MM.1S (cell line): ENCODE measurements around the gene TUBGCP3.

Experiments
- DNase-seq: peaks from one replicate; pipeline ENCODE4 v3.0.0-alpha.2; 2015
- H2AFZ ChIP-seq: fragments of 300-600 bp; sonication (generic); 2 replicates; pipeline ENCODE4 v1.6.0; 2016; ENCODE audit warnings: antibody characterized with exemption, low read length
- H3F3A ChIP-seq: fragments of 300-600 bp; sonication (generic); 2 replicates; pipeline ENCODE4 v1.6.1; 2016; ENCODE audit warnings: mild to moderate bottlenecking, antibody characterized with exemption, low read length, moderate library complexity, mixed read lengths; ENCODE audit not compliant: insufficient read depth
- H3K27ac ChIP-seq: fragments of 300-600 bp; sonication (generic); 2 replicates; pipeline ENCODE4 v1.5.1; 2016; ENCODE audit warnings: mild to moderate bottlenecking, low read length
- H3K27me3 ChIP-seq: fragments of 300-600 bp; sonication (generic); replicated peaks from 2 replicates; pipeline ENCODE4 v1.6.0; 2016; ENCODE audit warnings: low read length; ENCODE audit not compliant: insufficient read depth
- H3K36me3 ChIP-seq: fragments of 300-600 bp; sonication (generic); replicated peaks from 2 replicates; pipeline ENCODE4 v1.6.1; 2016; ENCODE audit warnings: mild to moderate bottlenecking, low read length, mixed read lengths; ENCODE audit not compliant: insufficient read depth
- H3K4me1 ChIP-seq: fragments of 300-600 bp; sonication (generic); 2 replicates; pipeline ENCODE4 v1.6.1; 2016; ENCODE audit warnings: low read length, mixed read lengths
- H3K4me2 ChIP-seq: fragments of 300-600 bp; sonication (generic); 2 replicates; pipeline ENCODE4 v1.6.0; 2016; ENCODE audit warnings: low read depth, low read length
- H3K4me3 ChIP-seq: fragments of 300-600 bp; sonication (generic); 2 replicates; pipeline ENCODE4 v1.5.1; 2016; ENCODE audit warnings: low read length, mixed read lengths
- H3K79me2 ChIP-seq: fragments of 300-600 bp; sonication (generic); 2 replicates; pipeline ENCODE4 v1.6.1; 2016; ENCODE audit warnings: mixed run types, low read length, mixed read lengths
- H3K9ac ChIP-seq: fragments of 300-600 bp; sonication (generic); 2 replicates; pipeline ENCODE4 v1.6.1; 2016; ENCODE audit warnings: low read length, mixed read lengths
- H3K9me2 ChIP-seq: fragments of 300-600 bp; sonication (generic); replicated peaks from 2 replicates; pipeline ENCODE4 v1.6.1; 2016; ENCODE audit warnings: mild to moderate bottlenecking, low read length, mixed read lengths; ENCODE audit not compliant: insufficient read depth
- H3K9me3 ChIP-seq: fragments of 300-600 bp; sonication (generic); replicated peaks from 2 replicates; pipeline ENCODE4 v1.6.1; 2016; ENCODE audit warnings: mild to moderate bottlenecking, low read length, mixed read lengths; ENCODE audit not compliant: insufficient read depth
- H4K20me1 ChIP-seq: fragments of 300-600 bp; sonication (generic); 2 replicates; pipeline ENCODE4 v1.6.1; 2016; ENCODE audit warnings: mild to moderate bottlenecking, low read length, moderate library complexity, mixed read lengths; ENCODE audit not compliant: insufficient read depth
- CTCF ChIP-seq: fragments of 300-600 bp; sonication (generic); IDR thresholded peaks from 2 replicates; pipeline ENCODE4 v1.5.1; 2016; ENCODE audit warnings: antibody characterized with exemption, low read length, mixed read lengths
- EZH2 ChIP-seq: fragments of 300-600 bp; sonication (generic); optimal IDR thresholded peaks from 2 replicates; pipeline ENCODE3; 2017; ENCODE audit warnings: low read depth, mild to moderate bottlenecking, antibody characterized with exemption, low read length, mixed read lengths
- EZH2phosphoT487 ChIP-seq: fragments of 300-600 bp; sonication (generic); IDR thresholded peaks from 2 replicates; pipeline ENCODE4 v1.6.1; 2018; ENCODE audit warnings: antibody characterized with exemption, low read length

The TUBGCP3 gene

GRCh38 chr13:112473818-112474217 is 114.1 kb downstream of the TUBGCP3 start:
- Histone ChIP-seq H3K9me2 (no peaks in the 10 kb centered on the region), H3K27me3 (no peaks in the 10 kb centered on the region), H3K27ac (no peak overlapping the region), H2AFZ (no peak overlapping the region), H3F3A (no peaks in the 10 kb centered on the region), H3K9ac (no peak overlapping the region), H3K4me3 (no peak overlapping the region), H3K4me2 (no peak overlapping the region), H3K79me2 (no peaks in the 10 kb centered on the region), H3K4me1 (no peaks in the 10 kb centered on the region), H4K20me1 (no peaks in the 10 kb centered on the region), H3K9me3 (no peaks in the 10 kb centered on the region), H3K36me3 (no peaks in the 10 kb centered on the region)
- TF ChIP-seq EZH2 (no peak), CTCF (no peak), EZH2phosphoT487 (no peak)
- no peak for DNase-seq

GRCh38 chr13:112469071-112469745 is 118.7 kb downstream of the TUBGCP3 start:
- H3K27me3 ChIP-seq, result no peaks in the 10 kb centered on the region
- DNase-seq, result no peak
- H3K36me3 ChIP-seq, result no peaks in the 10 kb centered on the region
- H3K4me2 ChIP-seq, result no peak overlapping the region
- no peak overlapping the region for H3K4me3 ChIP-seq
- no peak overlapping the region for H2AFZ ChIP-seq
- TF ChIP-seq EZH2, result no peak
- no peaks in the 10 kb centered on the region for H4K20me1 ChIP-seq
- H3K9me3 ChIP-seq, result no peaks in the 10 kb centered on the region
- H3K9ac ChIP-seq, result no peak overlapping the region
- H3K79me2 ChIP-seq, result no peaks in the 10 kb centered on the region
- no peaks in the 10 kb centered on the region for H3K9me2 ChIP-seq
- no peaks in the 10 kb centered on the region for H3F3A ChIP-seq
- H3K27ac ChIP-seq, result no peak overlapping the region
- H3K4me1 ChIP-seq, result no peaks in the 10 kb centered on the region

- H3K4me1 ChIP-seq, result no peaks in the 10 kb centered on the region
- no peaks in the 10 kb centered on the region for H3K27me3 ChIP-seq
- H3K9ac ChIP-seq, result no peak overlapping the region
- no peaks in the 10 kb centered on the region for H3K9me3 ChIP-seq
- no peaks in the 10 kb centered on the region for H3K79me2 ChIP-seq
- H2AFZ ChIP-seq, result no peak overlapping the region
- no peaks in the 10 kb centered on the region for H3K36me3 ChIP-seq
- H3K4me3 ChIP-seq, result no peak overlapping the region
- H3K4me2 ChIP-seq, result no peak overlapping the region
- H4K20me1 ChIP-seq, result no peaks in the 10 kb centered on the region
- H3F3A ChIP-seq, result no peaks in the 10 kb centered on the region
- no peaks in the 10 kb centered on the region for H3K9me2 ChIP-seq
- TF ChIP-seq EZH2 (no peak), EZH2phosphoT487 (no peak), CTCF (no peak)
- DNase-seq, result no peak
- no peak overlapping the region for H3K27ac ChIP-seq
Measured at GRCh38 chr13:112468069-112468468, 119.9 kb downstream of the TUBGCP3 start.

GRCh38 chr13:112467236-112467635 is 120.7 kb downstream of the TUBGCP3 start:
- no peaks in the 10 kb centered on the region for H3K4me1 ChIP-seq
- no peaks in the 10 kb centered on the region for H3F3A ChIP-seq
- H3K9me2 ChIP-seq, result no peaks in the 10 kb centered on the region
- no peaks in the 10 kb centered on the region for H3K36me3 ChIP-seq
- H2AFZ ChIP-seq, result no peak overlapping the region
- TF ChIP-seq CTCF, result no peak
- no peak for TF ChIP-seq EZH2
- no peak for TF ChIP-seq EZH2phosphoT487
- H3K27ac ChIP-seq, result no peak overlapping the region
- H3K4me3 ChIP-seq, result no peak overlapping the region
- H3K79me2 ChIP-seq, result no peaks in the 10 kb centered on the region
- H3K4me2 ChIP-seq, result no peak overlapping the region
- no peaks in the 10 kb centered on the region for H3K27me3 ChIP-seq
- H3K9ac ChIP-seq, result no peak overlapping the region
- no peak for DNase-seq
- no peaks in the 10 kb centered on the region for H4K20me1 ChIP-seq
- peaks cover 4% of the 10 kb centered on the region; the same call in 1 of the 2 replicates for H3K9me3 ChIP-seq
